ENCODE results near the gene TEX14. TPM values are rescaled to one million over a fixed set of nuclear protein-coding genes. Genes with fewer than 3 reads are reported as not detected.
A peak's percentile ranks its signal among the peaks of the same experiment; 100 is the strongest.

TEX14 gene
- total and polyA plus RNA-seq, 8 donors = 0.03 to 0.59 (median 0.20) TPM

DNA sequence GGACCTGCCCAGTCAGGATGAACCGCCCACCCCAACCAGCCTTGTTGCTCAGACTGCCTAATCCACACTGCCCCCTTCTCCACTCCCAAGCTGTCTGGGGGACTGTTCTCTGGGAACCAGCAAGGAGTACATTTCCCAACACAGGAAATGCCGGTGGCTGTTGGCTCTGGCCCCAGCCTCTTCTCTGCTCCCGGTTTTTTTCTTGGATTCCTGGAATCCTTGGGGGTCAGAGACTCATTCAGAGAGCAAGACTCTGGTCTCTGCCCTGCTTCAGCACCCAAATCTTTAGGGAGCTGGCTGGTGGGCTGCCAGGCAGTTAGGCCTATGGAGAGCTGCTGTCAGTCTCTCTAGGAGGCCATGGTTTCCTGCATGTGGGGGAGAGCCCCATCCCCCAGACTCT lies 166.6 kb downstream of the TEX14 start:
- Histone ChIP-seq H3K36me3 (no peaks in the 10 kb centered on the region), H3K27ac (no peak overlapping the region), H3K27me3 (no peaks in the 10 kb centered on the region), H3K4me1 (no peaks in the 10 kb centered on the region), H3K4me3 (no peak overlapping the region), H3K9me3 (no peaks in the 10 kb centered on the region)
- 60 to 64% methylated on average over 3 of the region's 3 CpGs for WGBS, 2 donors
- DNase-seq (peak in 1 of 6 donors; percentile 13), ATAC-seq (peak in 3 of 4 donors; percentile 38 to 40 (median 40)), FAIRE-seq (no peak)
- TF ChIP-seq, protein P1, sequence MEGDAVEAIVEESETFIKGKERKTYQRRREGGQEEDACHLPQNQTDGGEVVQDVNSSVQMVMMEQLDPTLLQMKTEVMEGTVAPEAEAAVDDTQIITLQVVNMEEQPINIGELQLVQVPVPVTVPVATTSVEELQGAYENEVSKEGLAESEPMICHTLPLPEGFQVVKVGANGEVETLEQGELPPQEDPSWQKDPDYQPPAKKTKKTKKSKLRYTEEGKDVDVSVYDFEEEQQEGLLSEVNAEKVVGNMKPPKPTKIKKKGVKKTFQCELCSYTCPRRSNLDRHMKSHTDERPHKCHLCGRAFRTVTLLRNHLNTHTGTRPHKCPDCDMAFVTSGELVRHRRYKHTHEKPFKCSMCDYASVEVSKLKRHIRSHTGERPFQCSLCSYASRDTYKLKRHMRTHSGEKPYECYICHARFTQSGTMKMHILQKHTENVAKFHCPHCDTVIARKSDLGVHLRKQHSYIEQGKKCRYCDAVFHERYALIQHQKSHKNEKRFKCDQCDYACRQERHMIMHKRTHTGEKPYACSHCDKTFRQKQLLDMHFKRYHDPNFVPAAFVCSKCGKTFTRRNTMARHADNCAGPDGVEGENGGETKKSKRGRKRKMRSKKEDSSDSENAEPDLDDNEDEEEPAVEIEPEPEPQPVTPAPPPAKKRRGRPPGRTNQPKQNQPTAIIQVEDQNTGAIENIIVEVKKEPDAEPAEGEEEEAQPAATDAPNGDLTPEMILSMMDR (IDR thresholded peaks at IDR 0.05) = no peak
- intact Hi-C loops (cut with DNase I) = no loop called here

DNA sequence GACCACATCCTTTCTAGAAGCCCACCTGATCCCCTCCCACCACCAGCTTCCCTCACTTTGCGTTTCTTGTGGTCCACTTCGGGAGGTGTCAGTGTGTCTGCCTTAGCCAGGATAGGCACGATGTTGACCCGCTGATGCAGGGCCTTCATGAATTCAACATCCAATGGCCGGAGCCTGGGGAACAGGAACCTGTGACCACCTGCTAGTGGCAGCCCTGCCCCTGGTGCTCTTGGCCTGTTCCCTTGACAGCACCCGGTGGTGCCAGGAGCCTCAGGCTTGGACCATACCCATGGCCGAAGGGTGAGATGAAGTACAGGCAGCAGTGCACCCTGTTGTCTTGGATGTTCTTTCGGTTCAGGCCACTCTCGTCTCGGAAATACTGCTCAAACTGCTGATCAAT lies 170.2 kb downstream of the TEX14 start:
- no peaks in the 10 kb centered on the region for H3K9me3 ChIP-seq
- FAIRE-seq (no peak), ATAC-seq (no peak), DNase-seq (no peak)
- no peak overlapping the region for H3K27ac ChIP-seq
- H3K4me3 ChIP-seq = no peak overlapping the region
- no peaks in the 10 kb centered on the region for H3K27me3 ChIP-seq
- TF ChIP-seq, protein P1 (IDR thresholded peaks at IDR 0.05) = no peak
- intact Hi-C loops (cut with DNase I) = no loop called here
- peaks cover 0 to 6% (median 6%) of the 10 kb centered on the region in 3 donors for H3K4me1 ChIP-seq
- WGBS, 2 donors = 86 to 87% methylated on average over 10 of the region's 10 CpGs
- H3K36me3 ChIP-seq = no peaks in the 10 kb centered on the region

DNA sequence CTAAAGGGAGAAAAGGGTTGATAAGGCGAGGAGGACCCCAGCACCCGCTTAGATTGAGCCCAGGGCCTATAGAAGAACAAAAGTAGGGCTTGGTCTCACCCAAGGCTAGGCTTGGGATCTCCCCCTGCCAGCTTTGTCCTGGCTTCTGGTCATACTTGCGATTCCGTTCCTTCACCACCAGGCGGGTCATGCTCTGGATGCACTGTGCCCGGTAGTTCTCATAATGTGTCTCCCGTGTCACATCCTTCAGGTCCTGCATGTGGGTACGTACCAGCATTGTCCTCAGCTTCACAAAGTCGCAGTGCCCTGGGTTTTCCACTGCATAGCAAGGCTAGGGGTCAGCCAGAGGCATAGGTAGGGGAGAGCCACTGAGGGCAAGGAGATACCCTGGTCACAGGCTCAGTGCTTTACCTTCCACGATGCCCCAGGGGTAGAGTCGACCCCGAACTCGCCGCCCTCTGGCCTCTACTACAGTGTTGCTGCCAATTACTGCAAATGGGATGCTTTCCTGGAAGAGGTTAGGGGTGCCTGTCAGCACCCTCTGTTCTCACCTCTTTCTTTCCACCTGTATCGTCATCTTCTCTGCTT lies 170.9 kb downstream of the TEX14 start:
- no peak overlapping the region for H3K4me3 ChIP-seq
- 81 to 85% methylated on average over 15 of the region's 15 CpGs for WGBS, 2 donors
- no peaks in the 10 kb centered on the region for H3K27me3 ChIP-seq
- H3K27ac ChIP-seq = no peak overlapping the region
- intact Hi-C loops (cut with DNase I) = no loop called here
- H3K9me3 ChIP-seq = no peaks in the 10 kb centered on the region
- FAIRE-seq (no peak), DNase-seq (no peak), ATAC-seq (no peak)
- H3K36me3 ChIP-seq = no peaks in the 10 kb centered on the region
- peaks cover 0 to 12% (median 10%) of the 10 kb centered on the region in 3 donors for H3K4me1 ChIP-seq
- TF ChIP-seq, protein P1 (IDR thresholded peaks at IDR 0.05) = no peak

DNA sequence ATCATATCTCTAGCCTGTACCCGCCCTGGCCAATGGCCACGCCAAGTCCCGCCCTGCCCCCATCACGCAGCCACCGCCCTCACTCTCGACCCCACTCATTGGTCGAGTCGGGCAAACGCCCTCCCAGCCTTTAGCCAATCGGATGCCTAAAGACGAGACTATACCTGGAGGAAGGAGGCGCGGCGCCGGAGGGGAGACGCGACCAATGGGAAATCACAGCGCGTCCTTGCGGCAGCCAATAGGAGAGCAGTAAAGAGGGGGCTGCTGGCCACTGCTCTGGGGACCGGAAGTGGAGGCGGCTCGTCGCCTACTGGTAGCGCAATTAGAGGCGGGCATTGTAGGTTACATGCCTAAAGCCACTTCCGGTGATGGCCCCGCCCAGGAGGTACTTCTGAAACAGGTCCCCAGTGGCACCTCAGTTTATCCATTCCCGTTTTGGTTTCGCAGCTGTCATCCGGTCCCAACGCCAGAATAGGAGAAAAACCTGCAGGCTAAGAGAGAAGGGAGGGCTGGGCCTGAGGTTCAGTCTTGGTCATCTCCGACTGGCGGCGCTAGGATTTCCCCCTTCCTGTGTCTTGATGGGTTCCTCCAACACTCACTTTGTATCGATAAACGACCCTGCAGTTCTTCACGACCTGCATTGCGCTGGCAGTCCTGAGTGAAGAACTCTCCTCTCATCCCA lies 173.8 kb downstream of the TEX14 start:
- TF ChIP-seq, protein P1 (IDR thresholded peaks at IDR 0.05) = no peak
- peak; percentile 81 to 89 (median 84) for ATAC-seq
- peak overlapping the region; percentile 93 to 100 (median 96) for H3K27ac ChIP-seq
- no peaks in the 10 kb centered on the region for H3K27me3 ChIP-seq
- intact Hi-C loops (cut with DNase I) = no loop called here
- 0 to 1% methylated on average over 39 of the region's 39 CpGs for WGBS, 2 donors
- peak; percentile 96 to 100 (median 100) for DNase-seq
- FAIRE-seq = peak; percentile 93
- H3K36me3 ChIP-seq = no peaks in the 10 kb centered on the region
- H3K4me1 ChIP-seq = peaks cover 0 to 16% (median 16%) of the 10 kb centered on the region in 3 donors
- H3K4me3 ChIP-seq = peak overlapping the region; percentile 47 to 76 (median 62)
- H3K9me3 ChIP-seq = no peaks in the 10 kb centered on the region

All from pancreas (tissue), 10 donors.